PFSK-1 (cell line): ENCODE data around the gene OR51B5.

ENCODE experiments used
- FOXP2 ChIP-seq: optimal IDR thresholded peaks from 2 replicates; pipeline ENCODE3; 2011; ENCODE audit warnings: borderline replicate concordance, control low read depth, inconsistent platforms; ENCODE audit not compliant: insufficient read depth; ENCODE audit errors: extremely low read length, extremely low read depth
- POLR2AphosphoS5 ChIP-seq: IDR thresholded peaks from 2 replicates; pipeline ENCODE4 v1.6.1; 2012; ENCODE audit warnings: low read depth, mild to moderate bottlenecking, control low read depth, low read length, moderate library complexity
- REST ChIP-seq, 2 experiments: IDR thresholded peaks; 2 replicates each; pipeline versions ENCODE4 v1.6.1 to v1.8.0; 2011 to 2012; ENCODE audit warnings: low read depth in 2 of 2, low read length in 2 of 2, control low read depth in 1 of 2, inconsistent platforms in 1 of 2, mild to moderate bottlenecking in 1 of 2, moderate library complexity in 1 of 2; ENCODE audit not compliant: insufficient read depth in 1 of 2
- SIN3A ChIP-seq: IDR thresholded peaks from 2 replicates; pipeline ENCODE4 v1.6.1; 2012; ENCODE audit warnings: mild to moderate bottlenecking, low read length, moderate library complexity, borderline replicate concordance; ENCODE audit not compliant: insufficient read depth
- TAF1 ChIP-seq: IDR thresholded peaks from 2 replicates; pipeline ENCODE4 v1.6.1; 2012; ENCODE audit warnings: low read length, control low read depth, borderline replicate concordance; ENCODE audit not compliant: insufficient read depth

Gene OR51B5

DNA sequence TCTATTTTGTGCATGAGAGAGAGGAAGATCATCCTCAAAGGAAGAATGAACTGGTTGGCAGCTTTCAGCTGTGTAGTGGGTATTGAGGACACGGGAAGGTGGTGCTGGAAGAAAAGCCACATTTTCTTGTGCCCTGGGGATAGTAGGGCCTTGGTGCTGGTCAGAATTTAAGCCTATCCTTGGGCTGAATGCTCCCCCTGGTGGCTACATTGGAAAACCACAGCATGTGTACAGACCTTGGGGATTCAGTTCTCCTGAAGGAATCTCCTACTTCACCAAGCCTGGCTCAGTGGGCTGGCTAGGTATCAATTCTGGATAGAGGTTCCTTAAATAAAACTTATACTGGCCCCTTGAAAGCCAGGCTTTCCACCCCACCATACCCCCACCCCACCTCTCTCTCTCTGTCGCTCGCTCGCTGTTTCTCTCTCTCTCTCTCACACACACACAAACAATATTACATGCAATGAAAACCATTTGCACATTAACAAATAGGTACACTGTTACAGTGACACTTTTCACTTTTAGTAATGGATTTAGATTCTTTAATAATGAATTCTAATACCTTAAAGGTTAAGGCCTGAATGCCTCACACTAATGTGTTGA, 37.5 kb upstream of the OR51B5 start:
- TF ChIP-seq TAF1, result no peak
- no peak for TF ChIP-seq REST (IDR thresholded peaks at IDR 0.05; ENCODE audit: insufficient read depth in 1 of 2, low read depth in 2 of 2, low read length in 2 of 2)
- no peak for TF ChIP-seq POLR2AphosphoS5
- no peak for TF ChIP-seq SIN3A
- TF ChIP-seq FOXP2, result no peak

GRCh38 chr11:5369789-5370188, 26.5 kb upstream of the OR51B5 start:
- no peak for TF ChIP-seq FOXP2
- TF ChIP-seq POLR2AphosphoS5, result no peak
- TF ChIP-seq SIN3A, result no peak
- TF ChIP-seq REST (IDR thresholded peaks at IDR 0.05; ENCODE audit: insufficient read depth in 1 of 2, low read depth in 2 of 2, low read length in 2 of 2), result no peak
- no peak for TF ChIP-seq TAF1

GRCh38 chr11:5368502-5369043, 25.2 kb upstream of the OR51B5 start:
- no peak for TF ChIP-seq SIN3A

DNA sequence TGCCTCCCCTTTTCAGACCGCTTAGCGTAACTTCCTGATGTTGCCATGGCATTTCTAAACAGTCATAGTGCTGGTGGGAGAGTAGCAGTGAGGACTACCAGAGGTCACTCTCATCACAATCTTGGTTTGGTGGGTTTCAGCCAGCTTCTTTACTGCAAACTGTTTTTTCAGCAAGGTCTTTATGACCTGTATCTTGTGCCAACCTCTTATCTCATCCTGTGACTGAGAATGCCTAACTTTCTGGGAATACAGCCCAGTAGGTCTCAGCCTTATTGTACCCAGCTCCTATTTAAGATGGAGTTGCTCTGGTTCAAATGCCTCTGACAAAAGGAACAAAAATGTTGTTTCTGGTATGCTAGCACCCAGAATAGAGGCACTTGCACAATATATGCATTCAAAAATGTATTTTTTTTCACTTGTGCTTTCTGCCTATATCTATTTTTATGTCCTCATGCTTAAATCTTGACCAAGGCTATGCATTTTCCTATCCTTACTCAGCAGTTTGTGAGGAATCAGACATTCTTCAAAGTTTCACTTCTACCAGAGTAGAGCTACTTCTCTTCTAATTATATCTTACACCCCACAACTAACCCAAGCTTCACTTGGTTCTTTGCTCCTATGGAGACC, 24.2 kb upstream of the OR51B5 start:
- no peak for TF ChIP-seq SIN3A
- TF ChIP-seq POLR2AphosphoS5, result no peak
- TF ChIP-seq FOXP2, result no peak
- TF ChIP-seq REST (IDR thresholded peaks at IDR 0.05; ENCODE audit: insufficient read depth in 1 of 2, low read depth in 2 of 2, low read length in 2 of 2), result no peak

DNA sequence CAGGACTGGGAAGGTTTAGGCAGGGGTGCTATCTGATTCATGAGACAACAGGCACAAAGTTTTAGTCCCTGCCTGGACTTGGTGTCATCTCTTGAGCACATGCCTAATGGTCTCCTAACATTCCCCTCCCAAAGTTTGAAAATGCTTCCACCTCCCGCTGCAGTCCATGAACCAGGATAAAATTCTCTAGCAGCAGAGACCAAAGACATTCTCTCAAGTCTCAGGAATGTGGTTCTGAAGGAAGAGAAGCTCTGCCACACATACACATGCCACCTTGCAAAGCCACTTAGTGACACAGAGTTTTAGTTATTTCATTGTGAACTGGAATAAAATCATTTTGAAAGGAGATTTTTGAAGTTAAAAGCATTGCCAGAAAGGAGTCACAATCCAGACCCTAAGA, 23.5 kb upstream of the OR51B5 start:
- TF ChIP-seq POLR2AphosphoS5, result no peak

DNA sequence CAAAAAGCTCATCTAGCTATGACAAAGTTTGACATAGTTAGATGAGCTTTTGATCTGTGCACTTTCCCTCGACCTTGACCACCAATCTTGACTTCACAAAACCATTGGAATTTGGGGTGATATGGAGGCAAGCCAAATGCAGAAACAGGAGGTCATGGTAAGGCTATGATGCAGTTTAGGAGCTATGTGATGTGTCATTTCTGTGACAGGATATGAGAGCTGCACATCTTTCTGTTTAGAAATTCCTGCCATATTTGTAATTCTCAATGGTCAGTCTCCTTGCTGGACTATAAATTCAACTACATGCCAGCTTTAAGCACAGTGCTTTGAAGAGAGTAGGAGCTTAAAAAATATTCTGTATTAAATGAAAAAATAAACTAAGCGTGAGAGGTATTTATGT, 20.9 kb upstream of the OR51B5 start:
- TF ChIP-seq SIN3A (no peak), POLR2AphosphoS5 (no peak), TAF1 (no peak), REST (IDR thresholded peaks at IDR 0.05; ENCODE audit: insufficient read depth in 1 of 2, low read depth in 2 of 2, low read length in 2 of 2) (no peak)
